ENCODE results near the gene REXO4.

DNA sequence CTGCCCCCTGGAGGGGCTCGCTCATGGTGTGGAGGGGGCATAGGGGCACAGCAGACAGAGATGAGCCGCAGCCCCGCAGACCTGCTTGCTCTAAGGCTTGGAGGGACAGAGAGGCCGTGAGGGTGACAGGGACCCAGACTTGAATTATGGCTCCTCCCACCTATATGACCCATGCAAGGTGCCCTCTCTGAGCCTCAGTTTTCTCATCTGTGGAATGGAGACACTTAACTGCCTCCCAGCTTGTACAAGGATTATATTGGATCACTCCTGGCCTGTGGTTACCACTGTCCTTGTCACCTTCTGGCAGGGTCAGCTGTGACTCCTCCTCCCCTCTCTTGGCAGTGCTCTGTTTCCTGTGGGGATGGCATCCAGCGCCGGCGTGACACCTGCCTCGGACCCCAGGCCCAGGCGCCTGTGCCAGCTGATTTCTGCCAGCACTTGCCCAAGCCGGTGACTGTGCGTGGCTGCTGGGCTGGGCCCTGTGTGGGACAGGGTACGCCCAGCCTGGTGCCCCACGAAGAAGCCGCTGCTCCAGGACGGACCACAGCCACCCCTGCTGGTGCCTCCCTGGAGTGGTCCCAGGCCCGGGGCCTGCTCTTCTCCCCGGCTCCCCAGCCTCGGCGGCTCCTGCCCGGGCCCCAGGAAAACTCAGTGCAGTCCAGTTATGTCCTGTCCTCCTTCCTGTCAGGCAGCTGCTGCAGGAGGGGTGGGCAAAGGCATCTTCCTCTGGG, 37.3 kb upstream of the REXO4 start:
- TF ChIP-seq RAD21 (IDR thresholded peaks at IDR 0.05; ENCODE audit: low read length) (no peak), BHLHE40 (IDR thresholded peaks at IDR 0.05; ENCODE audit: low read depth, low read length) (no peak)
